ENCODE results near the gene TCN2.

The TCN2 gene

GRCh38 chr22:30649430-30650007 lies 42.5 kb downstream of the TCN2 start:
- H3K9me3 ChIP-seq (ENCODE audit: insufficient read depth, low read length) = no peaks in the 10 kb centered on the region
- no peak overlapping the region for H3K4me2 ChIP-seq (ENCODE audit: low read depth, low read length, poor library complexity, severe bottlenecking)
- H2AFZ ChIP-seq (ENCODE audit: low read depth, low read length, severe bottlenecking) = no peak overlapping the region
- H4K20me1 ChIP-seq (ENCODE audit: low read depth, low read length) = no peaks in the 10 kb centered on the region
- H3K27ac ChIP-seq (ENCODE audit: low read depth, low read length) = no peak overlapping the region
- H3K79me2 ChIP-seq (ENCODE audit: insufficient read depth, low read length) = no peaks in the 10 kb centered on the region
- no peaks in the 10 kb centered on the region for H3F3A ChIP-seq (ENCODE audit: insufficient read depth)
- no peaks in the 10 kb centered on the region for H3K27me3 ChIP-seq (ENCODE audit: low read length)
- no peaks in the 10 kb centered on the region for H3K9me2 ChIP-seq (replicated peaks; ENCODE audit: insufficient read depth, low read length)
- H3K4me3 ChIP-seq (ENCODE audit: insufficient read depth, low read length, poor library complexity, severe bottlenecking) = no peak overlapping the region
- H3K9ac ChIP-seq (ENCODE audit: low read length) = no peak overlapping the region
- no peak for TF ChIP-seq EZH2phosphoT487 (conservative IDR thresholded peaks at IDR 0.05; ENCODE audit: low read length)
- TF ChIP-seq, protein P1, sequence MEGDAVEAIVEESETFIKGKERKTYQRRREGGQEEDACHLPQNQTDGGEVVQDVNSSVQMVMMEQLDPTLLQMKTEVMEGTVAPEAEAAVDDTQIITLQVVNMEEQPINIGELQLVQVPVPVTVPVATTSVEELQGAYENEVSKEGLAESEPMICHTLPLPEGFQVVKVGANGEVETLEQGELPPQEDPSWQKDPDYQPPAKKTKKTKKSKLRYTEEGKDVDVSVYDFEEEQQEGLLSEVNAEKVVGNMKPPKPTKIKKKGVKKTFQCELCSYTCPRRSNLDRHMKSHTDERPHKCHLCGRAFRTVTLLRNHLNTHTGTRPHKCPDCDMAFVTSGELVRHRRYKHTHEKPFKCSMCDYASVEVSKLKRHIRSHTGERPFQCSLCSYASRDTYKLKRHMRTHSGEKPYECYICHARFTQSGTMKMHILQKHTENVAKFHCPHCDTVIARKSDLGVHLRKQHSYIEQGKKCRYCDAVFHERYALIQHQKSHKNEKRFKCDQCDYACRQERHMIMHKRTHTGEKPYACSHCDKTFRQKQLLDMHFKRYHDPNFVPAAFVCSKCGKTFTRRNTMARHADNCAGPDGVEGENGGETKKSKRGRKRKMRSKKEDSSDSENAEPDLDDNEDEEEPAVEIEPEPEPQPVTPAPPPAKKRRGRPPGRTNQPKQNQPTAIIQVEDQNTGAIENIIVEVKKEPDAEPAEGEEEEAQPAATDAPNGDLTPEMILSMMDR (IDR thresholded peaks at IDR 0.05; ENCODE audit: insufficient read depth, low read length, poor library complexity, severe bottlenecking) = no peak
- no peaks in the 10 kb centered on the region for H3K36me3 ChIP-seq (ENCODE audit: low read length)

- no peak overlapping the region for H3K9ac ChIP-seq (ENCODE audit: low read length)
- TF ChIP-seq, protein P1 (IDR thresholded peaks at IDR 0.05; ENCODE audit: insufficient read depth, low read length, poor library complexity, severe bottlenecking) = no peak
- TF ChIP-seq EZH2phosphoT487 (conservative IDR thresholded peaks at IDR 0.05; ENCODE audit: low read length) = no peak
- no peak overlapping the region for H2AFZ ChIP-seq (ENCODE audit: low read depth, low read length, severe bottlenecking)
- no peaks in the 10 kb centered on the region for H3K79me2 ChIP-seq (ENCODE audit: insufficient read depth, low read length)
- no peaks in the 10 kb centered on the region for H3K9me2 ChIP-seq (replicated peaks; ENCODE audit: insufficient read depth, low read length)
- no peak overlapping the region for H3K27ac ChIP-seq (ENCODE audit: low read depth, low read length)
- no peaks in the 10 kb centered on the region for H3F3A ChIP-seq (ENCODE audit: insufficient read depth)
- H3K9me3 ChIP-seq (ENCODE audit: insufficient read depth, low read length) = no peaks in the 10 kb centered on the region
- no peaks in the 10 kb centered on the region for H4K20me1 ChIP-seq (ENCODE audit: low read depth, low read length)
- H3K27me3 ChIP-seq (ENCODE audit: low read length) = no peaks in the 10 kb centered on the region
- no peak overlapping the region for H3K4me2 ChIP-seq (ENCODE audit: low read depth, low read length, poor library complexity, severe bottlenecking)
- no peak overlapping the region for H3K4me3 ChIP-seq (ENCODE audit: insufficient read depth, low read length, poor library complexity, severe bottlenecking)
- H3K36me3 ChIP-seq (ENCODE audit: low read length) = no peaks in the 10 kb centered on the region
These were observed 43.6 kb downstream of the TCN2 start for GRCh38 chr22:30650508-30651116.

DNA sequence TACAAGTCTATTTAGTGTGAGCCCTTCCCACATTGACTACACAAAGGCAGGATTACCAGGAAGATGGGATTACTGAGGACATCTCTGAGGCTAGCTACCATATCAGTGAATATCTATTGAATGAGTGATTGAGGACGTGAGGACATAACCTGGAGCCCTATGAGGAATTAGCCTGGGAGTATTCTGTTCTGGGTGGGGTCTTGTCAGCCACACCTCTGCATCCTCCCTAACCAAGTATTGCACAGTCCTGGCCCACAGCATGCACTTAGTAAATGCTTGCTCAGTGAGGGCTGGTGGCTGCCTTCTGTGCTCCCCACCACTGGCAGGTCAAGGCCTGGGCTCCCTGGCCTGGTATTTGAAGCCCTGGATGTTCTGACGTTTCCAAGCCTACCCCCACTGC lies 45.9 kb downstream of the TCN2 start:
- Histone ChIP-seq H2AFZ (ENCODE audit: low read depth, low read length, severe bottlenecking) (no peak overlapping the region), H3K4me3 (ENCODE audit: insufficient read depth, low read length, poor library complexity, severe bottlenecking) (no peak overlapping the region), H3F3A (ENCODE audit: insufficient read depth) (no peaks in the 10 kb centered on the region), H4K20me1 (ENCODE audit: low read depth, low read length) (no peaks in the 10 kb centered on the region), H3K79me2 (ENCODE audit: insufficient read depth, low read length) (no peaks in the 10 kb centered on the region), H3K9ac (ENCODE audit: low read length) (no peak overlapping the region), H3K9me3 (ENCODE audit: insufficient read depth, low read length) (no peaks in the 10 kb centered on the region), H3K4me2 (ENCODE audit: low read depth, low read length, poor library complexity, severe bottlenecking) (no peak overlapping the region), H3K27ac (ENCODE audit: low read depth, low read length) (no peak overlapping the region), H3K27me3 (ENCODE audit: low read length) (no peaks in the 10 kb centered on the region), H3K36me3 (ENCODE audit: low read length) (no peaks in the 10 kb centered on the region), H3K9me2 (replicated peaks; ENCODE audit: insufficient read depth, low read length) (no peaks in the 10 kb centered on the region)
- TF ChIP-seq, protein P1 (IDR thresholded peaks at IDR 0.05; ENCODE audit: insufficient read depth, low read length, poor library complexity, severe bottlenecking) = no peak
- TF ChIP-seq EZH2phosphoT487 (conservative IDR thresholded peaks at IDR 0.05; ENCODE audit: low read length) = no peak

Measured in SU-DHL-6 (cell line).